Fibroblast of mammary gland (primary cell): ENCODE data around the gene PBRM1.
"Not testable (repeated sequence)": the region's sequence is repeated elsewhere in the genome, so short reads cannot be mapped to it uniquely, and the experiment has no call there.

Experiments used
- DNase-seq: peaks from one replicate; pipeline ENCODE4 v3.0.0-alpha.2; 2010; ENCODE audit warnings: low read depth
- H3K4me3 ChIP-seq: 2 replicates; pipeline ENCODE4 v1.5.1; 2011; ENCODE audit warnings: low read depth, mild to moderate bottlenecking, low read length, moderate library complexity; ENCODE audit not compliant: control insufficient read depth
- CTCF ChIP-seq: conservative IDR thresholded peaks from 2 replicates; pipeline ENCODE4 v1.5.1; 2011; ENCODE audit warnings: low read depth, low read length, inconsistent platforms; ENCODE audit not compliant: control insufficient read depth, insufficient read depth

Gene PBRM1

GRCh38 chr3:52528586-52529375, 156.9 kb downstream of the PBRM1 start:
- TF ChIP-seq CTCF: no peak
- no peak for DNase-seq
- no peak overlapping the region for H3K4me3 ChIP-seq

GRCh38 chr3:52527732-52528585, 157.8 kb downstream of the PBRM1 start:
- no peak for TF ChIP-seq CTCF
- no peak overlapping the region for H3K4me3 ChIP-seq
- DNase-seq: no peak

- DNase-seq: no peak
- no peak for TF ChIP-seq CTCF
- H3K4me3 ChIP-seq: no peak overlapping the region
Measured at GRCh38 chr3:52527039-52527731, 158.5 kb downstream of the PBRM1 start.

GRCh38 chr3:52526671-52527038, 159.1 kb downstream of the PBRM1 start:
- not testable (repeated sequence) for H3K4me3 ChIP-seq, DNase-seq

GRCh38 chr3:52525680-52526561, 159.8 kb downstream of the PBRM1 start:
- TF ChIP-seq CTCF: no peak
- no peak for DNase-seq
- no peak overlapping the region for H3K4me3 ChIP-seq

GRCh38 chr3:52524752-52525679, 160.7 kb downstream of the PBRM1 start:
- no peak for TF ChIP-seq CTCF
- no peak for DNase-seq
- H3K4me3 ChIP-seq: no peak overlapping the region
